ENCODE data around the gene KIF9. TPM values are rescaled to one million over a fixed set of nuclear protein-coding genes. Genes with fewer than 3 reads are reported as not detected.

Gene KIF9
- total and polyA plus RNA-seq, 2 of the 8 experiments (the other 6 are each of a cell fraction or from before 2014, with no cell fraction given), result 5.0 to 8.0 TPM

GRCh38 chr3:47280519-47280918, 2.1 kb downstream of the KIF9 start:
- no peak overlapping the region for H3K23ac ChIP-seq (ENCODE audit: insufficient read length)
- H3K4ac ChIP-seq (replicated peaks; ENCODE audit: insufficient read length, low read depth, low read length), result no peak overlapping the region
- no peak overlapping the region for H2BK15ac ChIP-seq (ENCODE audit: low read length)
- H3K79me2 ChIP-seq (ENCODE audit: control insufficient read depth in 1 of 2, insufficient read depth in 2 of 2, low read length in 2 of 2), result peaks cover 0 to 18% of the 10 kb centered on the region in 2 experiments; a peak in 2 of 4 replicates
- no peaks in the 10 kb centered on the region for H3K36me3 ChIP-seq (ENCODE audit: control insufficient read depth in 2 of 4, insufficient read depth in 4 of 4, low read length in 3 of 4)
- ChIA-PET CTCF (ENCODE audit: partially characterized antibody) (interaction anchor here (0.8 to 1.6 kb wide), 4 partner anchors 33 to 371 kb away, joined by 3 to 4 read pairs (median 4); no protein-coding TSS in a partner anchor), POLR2A (ENCODE audit: partially characterized antibody) (interaction anchor here (0.8 kb wide), 1 partner anchor 10 kb away, joined by 4 read pairs; no protein-coding TSS in a partner anchor)
- H4K5ac ChIP-seq (ENCODE audit: insufficient read length, low read depth, low read length), result no peak overlapping the region
- peak overlapping the region in 1 of 2 experiments; percentile 78; a peak in 1 of 4 replicates for H3K4me2 ChIP-seq (ENCODE audit: insufficient read depth in 1 of 2, low read depth in 2 of 2, low read length in 2 of 2)
- H3K18ac ChIP-seq (ENCODE audit: extremely low read depth, low read length), result no peak overlapping the region
- H4K8ac ChIP-seq (ENCODE audit: extremely low read depth, insufficient read depth, low read length), result no peak overlapping the region
- 91% methylated on average over 5 of the region's 5 CpGs; no CpG with 5 or more reads in 1 of the 2 experiments for WGBS, 2 experiments (ENCODE audit: extremely low coverage in 1 of 2, insufficient coverage in 1 of 2, insufficient read length in 1 of 2, insufficient replicate concordance in 2 of 2, low coverage in 1 of 2, low lambda C conversion rate in 2 of 2, missing lambda C conversion rate in 1 of 2)
- no peak for DNase-seq (ENCODE audit: low read depth in 1 of 2, low spot score in 2 of 2)
- no peaks in the 10 kb centered on the region for H3K9me3 ChIP-seq (ENCODE audit: insufficient read depth in 2 of 2, low read depth in 1 of 2, low read length in 1 of 2)
- no peak overlapping the region; a peak in 1 of 7 replicates for H3K9ac ChIP-seq (replicated peaks in 1 of 4; ENCODE audit: extremely low read depth in 1 of 4, low read depth in 3 of 4, low read length in 3 of 4)
- peaks cover 0 to 4% (median under 1%) of the 10 kb centered on the region in 4 experiments; a peak in 3 of 7 replicates for H3K4me1 ChIP-seq (replicated peaks in 1 of 4; ENCODE audit: control insufficient read depth in 3 of 4, insufficient read depth in 4 of 4, low read length in 3 of 4)
- FAIRE-seq, result no peak
- no peak overlapping the region for H2AK5ac ChIP-seq (ENCODE audit: low read depth, low read length)
- H3K23me2 ChIP-seq (ENCODE audit: low read depth, low read length), result peaks cover 7% of the 10 kb centered on the region
- peaks cover 2% of the 10 kb centered on the region; the same call in 1 of the 2 replicates for H3K79me1 ChIP-seq (ENCODE audit: low read depth, low read length)
- no peak for TF ChIP-seq SP1 (IDR thresholded peaks at IDR 0.05; ENCODE audit: low read depth, low read length)
- no peak for TF ChIP-seq GABPA (IDR thresholded peaks at IDR 0.05; ENCODE audit: borderline replicate concordance, insufficient read depth, low read length)
- no peak for TF ChIP-seq EP300 (IDR thresholded peaks at IDR 0.05; ENCODE audit: borderline replicate concordance in 1 of 2, low read depth in 2 of 2, low read length in 2 of 2)
- TF ChIP-seq HDAC2 (IDR thresholded peaks at IDR 0.05; ENCODE audit: borderline replicate concordance in 1 of 2, low read depth in 2 of 2, low read length in 2 of 2), result no peak
- no peak for TF ChIP-seq RAD21 (IDR thresholded peaks at IDR 0.05 in 1 of 2, conservative IDR thresholded peaks at IDR 0.05 in 1 of 2; ENCODE audit: low read depth in 2 of 2, low read length in 2 of 2)
- TF ChIP-seq TAF7 (optimal IDR thresholded peaks at IDR 0.05; ENCODE audit: borderline replicate concordance, low read depth, low read length), result no peak
- no peak overlapping the region for H4K91ac ChIP-seq (replicated peaks; ENCODE audit: insufficient read length, low read length)
- H3K14ac ChIP-seq (ENCODE audit: insufficient read length), result no peak overlapping the region
- no peak overlapping the region for H2BK12ac ChIP-seq (ENCODE audit: low read depth, low read length)
- H3K27me3 ChIP-seq (replicated peaks in 1 of 4; ENCODE audit: control insufficient read depth in 3 of 4, extremely low read depth in 1 of 4, insufficient read depth in 3 of 4, low read length in 3 of 4), result no peaks in the 10 kb centered on the region
- H4K20me1 ChIP-seq (replicated peaks in 1 of 2; ENCODE audit: control insufficient read depth in 1 of 2, insufficient read depth in 2 of 2, low read length in 2 of 2), result no peaks in the 10 kb centered on the region
- H3K27ac ChIP-seq (ENCODE audit: low read depth, low read length), result no peak overlapping the region
- H2BK5ac ChIP-seq (ENCODE audit: low read depth, low read length), result no peak overlapping the region
- no peak overlapping the region for H3K56ac ChIP-seq (replicated peaks; ENCODE audit: insufficient read length, low read depth, low read length)
- H2BK120ac ChIP-seq (replicated peaks; ENCODE audit: low read depth, low read length), result no peak overlapping the region
- H3K4me3 ChIP-seq (ENCODE audit: extremely low read depth in 1 of 4, insufficient read depth in 2 of 4, low read depth in 3 of 4, low read length in 4 of 4), result no peak overlapping the region
- no peak overlapping the region for H2BK20ac ChIP-seq (ENCODE audit: low read length)
- no peak overlapping the region for H2AFZ ChIP-seq (ENCODE audit: low read length)
